SU-DHL-6 (cell line): Measurements from ENCODE around the gene KRTAP10-8.

Experiments
- CTCF ChIP-seq: fragments of 200-600 bp; sonication (generic); IDR thresholded peaks from one replicate; pipeline ENCODE4 v1.5.1; 2017; ENCODE audit warnings: antibody characterized with exemption, mild to moderate bottlenecking, low read length, moderate library complexity; ENCODE audit not compliant: insufficient read depth, poor library complexity, severe bottlenecking
- EZH2phosphoT487 ChIP-seq: fragments of 200-600 bp; sonication (generic), shearing (Covaris generic); conservative IDR thresholded peaks from 2 replicates; pipeline ENCODE4 v1.6.1; 2018; ENCODE audit warnings: mild to moderate bottlenecking, antibody characterized with exemption, low read length, moderate library complexity, mixed read lengths

GRCh38 chr21:44566403-44566802, 45.5 kb upstream of the KRTAP10-8 start:
- no peak for TF ChIP-seq CTCF
- TF ChIP-seq EZH2phosphoT487, result no peak
